HG03196 (cell line): ENCODE data around the gene RBBP8NL.

Experiments used
- ATAC-seq: cut with Tn5 transposase; IDR thresholded peaks from one replicate; pipeline ENCODE4 v1.9.1; 2021; ENCODE audit not compliant: unreplicated experiment

Gene RBBP8NL

DNA sequence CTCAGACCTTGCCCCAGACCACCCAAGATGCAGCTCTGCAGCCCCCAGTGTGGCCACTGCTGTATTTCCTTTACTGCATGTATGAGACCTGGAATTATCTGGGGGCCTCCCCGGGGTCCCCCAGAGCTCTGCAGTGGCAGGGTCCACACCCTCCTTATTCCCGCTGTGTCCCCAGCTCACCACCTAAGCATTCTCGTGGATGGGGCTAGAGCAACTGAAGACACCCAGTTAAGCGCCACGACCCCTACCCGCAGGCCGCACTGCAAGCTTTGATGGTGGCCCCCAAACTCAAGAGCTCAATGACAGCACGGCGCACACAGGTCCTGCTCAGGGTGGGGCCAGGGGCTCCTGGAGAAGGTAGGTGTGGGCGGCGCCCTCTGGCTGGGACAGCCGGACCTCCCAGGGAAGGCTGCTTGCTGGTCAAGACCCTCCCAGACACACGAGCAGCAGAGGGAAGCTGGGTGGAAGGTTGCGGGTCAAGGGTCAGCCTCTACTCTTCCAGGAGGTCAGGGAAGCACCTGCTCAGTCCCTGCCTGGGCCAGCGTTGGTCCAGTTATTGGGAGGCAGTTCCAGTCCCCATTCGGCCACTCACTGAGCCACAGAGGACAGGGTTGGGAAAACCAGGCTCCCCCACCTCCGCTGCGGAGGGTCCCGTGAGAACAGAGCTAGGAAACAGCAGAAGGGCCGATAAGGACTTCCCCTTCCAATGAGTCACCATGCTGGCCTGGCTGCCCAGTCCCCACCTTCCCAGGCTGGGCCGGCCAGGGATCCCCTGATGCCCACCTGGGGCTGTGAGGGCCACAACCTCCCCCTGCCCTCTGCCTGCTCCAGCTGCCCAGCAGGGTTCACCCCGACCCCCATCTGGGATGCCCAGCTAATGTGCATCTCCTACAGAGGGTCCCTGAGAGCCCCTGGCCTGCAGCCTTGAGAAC lies 63.2 kb downstream of the RBBP8NL start:
- ATAC-seq, result no peak

GRCh38 chr20:62362991-62363919 lies 64.1 kb downstream of the RBBP8NL start:
- ATAC-seq, result no peak

DNA sequence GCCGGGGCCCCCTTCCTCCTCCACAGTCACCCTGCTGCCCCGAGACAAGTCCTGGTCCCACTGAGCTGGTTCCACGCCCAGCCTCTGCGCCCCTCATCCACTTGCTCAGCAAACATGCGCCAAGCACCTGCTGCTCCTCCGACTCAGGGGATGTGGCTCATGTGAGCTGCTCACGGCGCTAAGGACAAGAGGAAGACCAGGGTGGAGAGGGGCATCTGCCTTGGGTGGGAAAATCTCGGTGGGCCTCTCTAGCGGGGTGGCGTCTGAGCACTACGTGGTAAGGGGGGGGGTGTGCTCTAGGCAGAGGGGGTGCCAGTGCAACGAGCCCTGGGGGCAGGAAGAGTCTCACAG lies 64.8 kb downstream of the RBBP8NL start:
- ATAC-seq, result no peak

DNA sequence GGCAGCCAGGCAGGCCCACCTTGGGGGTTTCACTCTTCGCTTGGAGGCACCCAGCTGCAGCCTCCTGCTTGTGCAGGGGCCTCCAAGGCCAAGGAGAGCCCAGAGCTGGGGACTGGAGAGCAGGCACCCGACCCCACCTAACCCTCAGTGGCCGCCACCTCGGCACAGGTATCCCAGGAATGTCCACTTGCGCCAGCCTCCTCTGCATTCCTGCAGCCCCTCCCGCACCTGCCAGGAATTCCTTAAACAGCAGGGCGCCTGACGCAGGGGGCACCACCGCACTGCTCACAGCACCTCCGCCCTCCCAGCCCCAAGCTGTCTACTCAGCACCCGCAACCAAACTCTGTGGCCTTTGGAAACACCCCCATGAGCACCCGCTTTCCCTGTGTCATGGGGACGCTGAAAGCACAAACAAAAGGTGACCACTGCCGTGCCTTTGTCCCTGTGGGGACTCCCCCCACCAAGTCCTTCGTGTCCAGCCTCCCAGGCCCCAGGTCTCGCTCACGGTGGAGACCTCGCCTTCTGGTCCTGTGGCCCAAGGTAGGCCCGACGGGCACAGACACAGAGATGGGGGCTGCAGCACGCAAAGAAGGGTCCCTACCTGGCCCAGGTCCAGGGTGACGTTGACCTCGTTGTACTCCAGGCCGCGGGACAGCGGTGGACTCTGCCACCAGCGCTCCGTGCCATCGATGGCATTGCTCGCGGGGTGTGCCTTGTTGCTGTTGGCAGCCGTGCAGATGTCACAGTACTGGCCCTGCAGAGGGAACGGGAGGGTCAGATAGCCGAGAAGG lies 65.3 kb downstream of the RBBP8NL start:
- ATAC-seq, result no peak

- ATAC-seq, result no peak
These were observed 66.2 kb downstream of the RBBP8NL start for GRCh38 chr20:62360854-62361798.
